Activated T-cell treated with anti-CD3 and anti-CD28 coated beads for 1 hour (primary cell): ENCODE results near the gene SLCO1C1.

Experiments
- DNase-seq: peaks from one replicate; pipeline ENCODE4 v3.0.0-alpha.2; 2020; ENCODE audit warnings: low read depth

The SLCO1C1 gene

DNA sequence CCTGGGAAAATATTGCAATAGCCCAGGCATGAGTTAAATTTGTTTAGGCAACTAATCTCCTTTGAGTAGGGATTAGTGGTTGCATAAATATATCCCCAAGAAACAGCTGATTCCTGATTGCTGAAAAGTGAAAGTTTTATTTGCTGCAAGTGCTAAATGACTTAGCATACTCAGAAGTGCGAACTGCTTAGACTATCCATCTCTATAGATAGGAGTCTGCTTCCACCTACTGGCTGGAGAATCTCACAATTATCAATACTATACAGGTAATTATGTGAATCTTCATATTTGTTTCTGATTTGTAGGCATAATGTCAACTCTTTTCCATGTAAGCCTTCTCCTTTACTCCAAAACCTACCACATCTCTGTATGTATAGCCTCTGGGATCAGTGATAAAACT, 103.4 kb downstream of the SLCO1C1 start:
- DNase-seq, result no peak

DNA sequence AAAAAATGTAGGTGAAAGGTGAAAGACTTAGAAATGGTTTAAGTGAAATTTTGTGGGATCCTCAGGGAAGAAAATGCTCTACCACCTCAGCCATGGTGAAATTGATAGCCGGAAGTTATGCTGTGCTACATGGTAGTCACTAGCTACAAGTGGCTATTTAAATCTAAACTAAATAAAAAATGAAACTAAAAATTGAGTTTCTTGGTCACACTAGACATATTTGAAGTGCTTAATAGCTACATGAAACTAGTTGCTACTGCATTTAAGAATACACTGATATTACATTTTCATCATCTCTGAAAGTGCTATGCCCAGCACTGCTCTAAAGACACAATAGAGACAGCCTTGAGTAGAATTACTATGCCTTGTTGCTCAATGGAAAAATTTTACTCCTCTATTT, 105.0 kb downstream of the SLCO1C1 start:
- no peak for DNase-seq

DNA sequence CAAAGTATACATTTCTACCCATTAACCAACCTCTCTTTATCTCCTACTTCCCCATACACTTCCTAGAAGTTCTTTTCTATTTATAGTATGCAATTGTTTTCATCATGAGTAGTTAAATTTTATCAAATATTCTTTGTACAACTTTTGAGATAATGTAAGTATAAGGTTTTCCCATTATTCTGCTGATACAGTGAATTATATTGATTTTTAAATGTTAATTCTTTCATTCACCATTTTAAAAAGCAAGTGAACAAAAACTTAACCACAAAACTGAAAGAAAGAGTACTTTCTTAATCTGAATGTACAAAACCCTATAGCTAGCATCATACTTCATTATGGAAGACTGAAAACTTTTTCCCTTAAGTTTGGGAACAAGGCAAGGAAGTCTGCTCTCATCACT, 105.9 kb downstream of the SLCO1C1 start:
- DNase-seq, result no peak
